SW 1271 (cell line): ENCODE results near the gene ZNF277.
A peak's percentile ranks its signal among the peaks of the same experiment; 100 is the strongest.

Experiments
- DNase-seq, 2 experiments: peaks; one replicate each; lab custom pipeline; 2025; lab: John Stamatoyannopoulos, UW

The ZNF277 gene

GRCh38 chr7:112184455-112184854 is 22.0 kb upstream of the ZNF277 start:
- DNase-seq = no peak

GRCh38 chr7:112185005-112185834 is 21.3 kb upstream of the ZNF277 start:
- no peak for DNase-seq

GRCh38 chr7:112186300-112186699 is 20.2 kb upstream of the ZNF277 start:
- DNase-seq = no peak

- DNase-seq = no peak
Observed at GRCh38 chr7:112188257-112188656, 18.2 kb upstream of the ZNF277 start.

- no peak for DNase-seq
Observed at GRCh38 chr7:112189691-112190090, 16.8 kb upstream of the ZNF277 start.

- DNase-seq = no peak
Observed at GRCh38 chr7:112190120-112190519, 16.4 kb upstream of the ZNF277 start.

GRCh38 chr7:112192236-112193154 is 14.0 kb upstream of the ZNF277 start:
- DNase-seq = peak; percentile 68 to 86

- DNase-seq = no peak
Observed at GRCh38 chr7:112193915-112194502, 12.5 kb upstream of the ZNF277 start.

GRCh38 chr7:112195717-112196116 is 10.8 kb upstream of the ZNF277 start:
- no peak for DNase-seq

- no peak for DNase-seq
Observed at GRCh38 chr7:112197322-112197721, 9.2 kb upstream of the ZNF277 start.

- peak in 1 of 2 experiments; percentile 61 for DNase-seq
Observed at GRCh38 chr7:112199035-112199655, 7.3 kb upstream of the ZNF277 start.

- DNase-seq = no peak
Observed at GRCh38 chr7:112199672-112200071, 6.8 kb upstream of the ZNF277 start.

- peak in 1 of 2 experiments; percentile 34 for DNase-seq
Observed at GRCh38 chr7:112201411-112201810, 5.1 kb upstream of the ZNF277 start.

- no peak for DNase-seq
Observed at GRCh38 chr7:112201839-112202238, 4.7 kb upstream of the ZNF277 start.

- peak in 1 of 2 experiments; percentile 18 for DNase-seq
Observed at GRCh38 chr7:112202816-112203215, 3.7 kb upstream of the ZNF277 start.

- DNase-seq = no peak
Observed at GRCh38 chr7:112203365-112203739, 3.1 kb upstream of the ZNF277 start.

GRCh38 chr7:112204499-112205342 is 1.8 kb upstream of the ZNF277 start:
- DNase-seq = peak in 1 of 2 experiments; percentile 47

- DNase-seq = peak in 1 of 2 experiments; percentile 54
Observed at GRCh38 chr7:112205343-112206237, 905 bp upstream of the ZNF277 start.

- DNase-seq = peak in 1 of 2 experiments; percentile 20
Observed at GRCh38 chr7:112206991-112207592, 597 bp downstream of the ZNF277 start.

- no peak for DNase-seq
Observed at GRCh38 chr7:112207765-112208164, 1.3 kb downstream of the ZNF277 start.
